Measurements from ENCODE around the gene AFAP1. TPM values are rescaled to one million over a fixed set of nuclear protein-coding genes. Genes with fewer than 3 reads are reported as not detected.

Gene AFAP1
- total RNA-seq, 4 donors from 2014 or later = 15.8 to 42.9 (median 31.3) TPM

- Histone ChIP-seq H3K27ac (no peak overlapping the region), H3K27me3 (peaks cover 0 to 2% of the 10 kb centered on the region in 2 donors), H3K9me3 (no peaks in the 10 kb centered on the region), H3K4me1 (peaks cover 0 to 24% (median 0%) of the 10 kb centered on the region in 4 donors), H3K4me3 (no peak overlapping the region), H3K36me3 (peaks cover 0 to 3% (median 0%) of the 10 kb centered on the region in 3 donors)
- peak in 1 of 3 donors; percentile 17 for DNase-seq
- no peak for TF ChIP-seq CTCF (IDR thresholded peaks at IDR 0.05)
- TF ChIP-seq POLR2A (IDR thresholded peaks at IDR 0.05) = no peak
Observed at GRCh38 chr4:7933651-7934510, 5.8 kb downstream of the AFAP1 start.

- DNase-seq = no peak
- no peak for TF ChIP-seq CTCF (IDR thresholded peaks at IDR 0.05)
- Histone ChIP-seq H3K9me3 (no peaks in the 10 kb centered on the region), H3K4me1 (peaks cover 0 to 16% (median 0%) of the 10 kb centered on the region in 4 donors), H3K36me3 (peaks cover 0 to 3% (median 0%) of the 10 kb centered on the region in 3 donors), H3K27ac (no peak overlapping the region), H3K27me3 (no peaks in the 10 kb centered on the region), H3K4me3 (no peak overlapping the region)
Observed at GRCh38 chr4:7932287-7932686, 7.4 kb downstream of the AFAP1 start.

- H3K27ac ChIP-seq = peak overlapping the region in 2 of 4 donors; percentile 0 to 11
- TF ChIP-seq CTCF (IDR thresholded peaks at IDR 0.05) (no peak), POLR2A (IDR thresholded peaks at IDR 0.05) (no peak)
- H3K4me1 ChIP-seq = peaks cover 0 to 26% (median 0%) of the 10 kb centered on the region in 4 donors
- peak in 2 of 3 donors; percentile 65 to 75 for DNase-seq
- H3K27me3 ChIP-seq = no peaks in the 10 kb centered on the region
- peaks cover 0 to 3% (median 0%) of the 10 kb centered on the region in 3 donors for H3K36me3 ChIP-seq
- no peak overlapping the region for H3K4me3 ChIP-seq
- no peaks in the 10 kb centered on the region for H3K9me3 ChIP-seq
Observed at GRCh38 chr4:7929118-7929951, 10.3 kb downstream of the AFAP1 start.

GRCh38 chr4:7928711-7929110, 10.9 kb downstream of the AFAP1 start:
- Histone ChIP-seq H3K4me3 (no peak overlapping the region), H3K27ac (peak overlapping the region in 1 of 4 donors; percentile 0), H3K27me3 (no peaks in the 10 kb centered on the region), H3K9me3 (no peaks in the 10 kb centered on the region), H3K4me1 (peaks cover 0 to 26% (median 0%) of the 10 kb centered on the region in 4 donors), H3K36me3 (peaks cover 0 to under 1% (median 0%) of the 10 kb centered on the region in 3 donors)
- TF ChIP-seq CTCF (IDR thresholded peaks at IDR 0.05) (no peak), POLR2A (IDR thresholded peaks at IDR 0.05) (no peak)
- DNase-seq = peak in 1 of 3 donors; percentile 13

GRCh38 chr4:7926822-7927221, 12.8 kb downstream of the AFAP1 start:
- H3K27ac ChIP-seq = no peak overlapping the region

More at GRCh38 chr4:7926822-7927221, 12.8 kb downstream of the AFAP1 start:
- Histone ChIP-seq H3K4me1 (peaks cover 0 to 26% (median 0%) of the 10 kb centered on the region in 4 donors), H3K9me3 (no peaks in the 10 kb centered on the region), H3K36me3 (no peaks in the 10 kb centered on the region), H3K27me3 (no peaks in the 10 kb centered on the region), H3K4me3 (no peak overlapping the region)
- DNase-seq = peak in 1 of 3 donors; percentile 33
- no peak for TF ChIP-seq CTCF (IDR thresholded peaks at IDR 0.05)
- no peak for TF ChIP-seq POLR2A (IDR thresholded peaks at IDR 0.05)

Measured in Peyer's patch (tissue), 4 donors.